Hematopoietic multipotent progenitor cell treated with erythropoietin and hydrocortisone succinate and interleukin-3 and kit ligand, for 6 days (in vitro differentiated cells): ENCODE results near the gene VGLL4.
"Not testable (repeated sequence)": the region's sequence is repeated elsewhere in the genome, so short reads cannot be mapped to it uniquely, and the experiment has no call there.

ENCODE experiments used
- DNase-seq: peaks from one replicate; pipeline ENCODE4 v3.0.0-alpha.2; 2015

Gene VGLL4

GRCh38 chr3:11604139-11604892 lies 39.4 kb downstream of the VGLL4 start:
- DNase-seq: peak; percentile 95

- no peak for DNase-seq
Observed at GRCh38 chr3:11603628-11604027, 40.1 kb downstream of the VGLL4 start.

- no peak for DNase-seq
Observed at GRCh38 chr3:11602886-11603527, 40.7 kb downstream of the VGLL4 start.

GRCh38 chr3:11602239-11602840 lies 41.4 kb downstream of the VGLL4 start:
- no peak for DNase-seq

GRCh38 chr3:11601446-11602238 lies 42.1 kb downstream of the VGLL4 start:
- DNase-seq: peak; percentile 18

GRCh38 chr3:11600501-11601282 lies 43.0 kb downstream of the VGLL4 start:
- DNase-seq: no peak

- DNase-seq: peak; percentile 46
Observed at GRCh38 chr3:11596387-11596786, 47.3 kb downstream of the VGLL4 start.

GRCh38 chr3:11595024-11595423 lies 48.7 kb downstream of the VGLL4 start:
- not testable (repeated sequence) for DNase-seq

- no peak for DNase-seq
Observed at GRCh38 chr3:11593318-11594034, 50.2 kb downstream of the VGLL4 start.

- DNase-seq: no peak
Observed at GRCh38 chr3:11592445-11593298, 51.0 kb downstream of the VGLL4 start.

- no peak for DNase-seq
Observed at GRCh38 chr3:11591391-11592282, 52.1 kb downstream of the VGLL4 start.

GRCh38 chr3:11591002-11591355 lies 52.7 kb downstream of the VGLL4 start:
- DNase-seq: no peak

GRCh38 chr3:11589706-11590105 lies 54.0 kb downstream of the VGLL4 start:
- DNase-seq: no peak

GRCh38 chr3:11588755-11589154 lies 55.0 kb downstream of the VGLL4 start:
- no peak for DNase-seq

GRCh38 chr3:11588338-11588737 lies 55.4 kb downstream of the VGLL4 start:
- no peak for DNase-seq

GRCh38 chr3:11587766-11588165 lies 55.9 kb downstream of the VGLL4 start:
- no peak for DNase-seq

GRCh38 chr3:11584570-11584969 lies 59.1 kb downstream of the VGLL4 start:
- no peak for DNase-seq

- no peak for DNase-seq
Observed at GRCh38 chr3:11583638-11584046, 60.1 kb downstream of the VGLL4 start.

- DNase-seq: no peak
Observed at GRCh38 chr3:11583235-11583634, 60.5 kb downstream of the VGLL4 start.
